ENCODE data around the gene LECT2.

LECT2 gene

DNA sequence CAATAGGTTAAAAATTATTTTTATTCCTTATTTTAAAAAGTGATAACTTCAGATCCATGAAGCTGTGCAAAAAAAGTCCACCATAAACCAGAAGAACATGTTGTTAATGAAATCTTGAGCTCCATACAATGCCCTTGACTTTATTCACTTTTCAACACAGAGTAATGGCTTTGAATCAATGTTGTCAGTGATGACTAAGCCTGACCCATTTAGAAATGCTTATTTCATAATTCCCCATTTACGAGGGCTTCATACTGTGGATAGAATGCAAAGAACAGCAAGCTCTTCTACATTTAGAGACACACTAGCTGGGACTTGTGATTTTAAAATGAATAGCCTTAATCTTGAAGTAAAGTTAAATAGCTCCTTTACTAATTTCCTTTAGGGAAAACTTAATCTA is 33.4 kb downstream of the LECT2 start:
- DNase-seq (ENCODE audit: insufficient read length, low spot score) (no peak), FAIRE-seq (no peak)
- TF ChIP-seq POU2F2 (IDR thresholded peaks at IDR 0.05; ENCODE audit: low read depth, low read length), result no peak
- no peak for TF ChIP-seq TAF1 (IDR thresholded peaks at IDR 0.05; ENCODE audit: low read depth, low read length)
- TF ChIP-seq SPI1 (IDR thresholded peaks at IDR 0.05; ENCODE audit: low read depth, low read length), result no peak
- no peak for TF ChIP-seq PAX5 (IDR thresholded peaks at IDR 0.05; ENCODE audit: insufficient read depth, low read length, severe bottlenecking)
- TF ChIP-seq POLR2AphosphoS5 (IDR thresholded peaks at IDR 0.05; ENCODE audit: low read depth, low read length), result no peak
- no peak for TF ChIP-seq POLR2A (IDR thresholded peaks at IDR 0.05; ENCODE audit: low read depth, low read length)

DNA sequence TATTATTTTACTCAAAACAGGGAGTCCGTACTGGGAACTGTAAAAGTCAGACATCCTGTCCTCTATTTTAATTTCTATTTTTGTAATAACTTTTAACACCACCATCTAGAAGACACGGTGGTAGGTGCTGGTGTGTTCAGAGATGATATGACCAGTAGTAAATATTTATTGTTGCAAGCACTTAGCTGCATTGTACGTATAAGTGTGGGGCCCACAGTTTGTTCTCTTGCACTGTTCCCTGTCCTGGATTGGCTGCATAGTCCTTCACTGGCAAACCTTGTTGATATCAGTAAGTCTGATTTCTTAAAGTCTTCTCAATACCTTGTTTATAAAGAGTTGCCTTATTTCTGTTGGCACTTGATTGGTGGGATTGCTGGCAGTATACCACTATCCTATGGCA is 34.6 kb downstream of the LECT2 start:
- DNase-seq (ENCODE audit: insufficient read length, low spot score), result no peak
- TF ChIP-seq POLR2AphosphoS5 (IDR thresholded peaks at IDR 0.05; ENCODE audit: low read depth, low read length) (no peak), POU2F2 (IDR thresholded peaks at IDR 0.05; ENCODE audit: low read depth, low read length) (no peak), PAX5 (IDR thresholded peaks at IDR 0.05; ENCODE audit: insufficient read depth, low read length, severe bottlenecking) (no peak), TAF1 (IDR thresholded peaks at IDR 0.05; ENCODE audit: low read depth, low read length) (no peak), SPI1 (IDR thresholded peaks at IDR 0.05; ENCODE audit: low read depth, low read length) (no peak), POLR2A (IDR thresholded peaks at IDR 0.05; ENCODE audit: low read depth, low read length) (no peak)
- FAIRE-seq, result no peak

DNA sequence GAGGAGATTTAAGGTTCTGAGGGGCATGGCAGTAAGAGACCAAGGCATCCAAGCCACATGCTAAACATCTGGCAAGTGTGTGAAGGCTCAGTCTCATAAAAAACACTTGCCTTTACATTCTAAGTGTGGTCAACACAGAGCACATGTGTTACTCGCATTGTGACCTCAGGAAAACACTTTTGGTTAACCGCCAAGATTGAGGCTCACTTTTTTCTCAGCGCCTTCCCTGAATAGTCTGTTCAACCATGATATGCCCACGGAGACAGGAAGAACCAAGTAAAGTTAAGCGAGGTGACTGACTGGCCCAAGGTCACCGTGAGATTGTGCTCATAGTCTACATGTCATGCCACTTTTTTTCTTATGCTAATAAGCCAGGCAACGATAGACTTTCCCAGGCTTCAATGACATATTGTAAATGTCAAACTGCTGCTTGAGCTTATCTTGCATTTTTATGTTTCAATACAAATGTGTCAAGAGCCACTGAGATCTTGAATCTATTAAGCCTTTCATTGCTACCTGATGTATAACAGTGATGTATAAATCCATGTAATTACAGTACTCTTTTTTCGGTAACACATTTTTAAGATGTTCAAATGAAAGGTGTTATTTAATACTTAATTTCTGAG is 38.0 kb downstream of the LECT2 start:
- FAIRE-seq (no peak), DNase-seq (ENCODE audit: insufficient read length, low spot score) (no peak)
- TF ChIP-seq POU2F2 (IDR thresholded peaks at IDR 0.05; ENCODE audit: low read depth, low read length) (no peak), SPI1 (IDR thresholded peaks at IDR 0.05; ENCODE audit: low read depth, low read length) (no peak), POLR2AphosphoS5 (IDR thresholded peaks at IDR 0.05; ENCODE audit: low read depth, low read length) (no peak), TAF1 (IDR thresholded peaks at IDR 0.05; ENCODE audit: low read depth, low read length) (no peak), PAX5 (IDR thresholded peaks at IDR 0.05; ENCODE audit: insufficient read depth, low read length, severe bottlenecking) (no peak), POLR2A (IDR thresholded peaks at IDR 0.05; ENCODE audit: low read depth, low read length) (no peak)

DNA sequence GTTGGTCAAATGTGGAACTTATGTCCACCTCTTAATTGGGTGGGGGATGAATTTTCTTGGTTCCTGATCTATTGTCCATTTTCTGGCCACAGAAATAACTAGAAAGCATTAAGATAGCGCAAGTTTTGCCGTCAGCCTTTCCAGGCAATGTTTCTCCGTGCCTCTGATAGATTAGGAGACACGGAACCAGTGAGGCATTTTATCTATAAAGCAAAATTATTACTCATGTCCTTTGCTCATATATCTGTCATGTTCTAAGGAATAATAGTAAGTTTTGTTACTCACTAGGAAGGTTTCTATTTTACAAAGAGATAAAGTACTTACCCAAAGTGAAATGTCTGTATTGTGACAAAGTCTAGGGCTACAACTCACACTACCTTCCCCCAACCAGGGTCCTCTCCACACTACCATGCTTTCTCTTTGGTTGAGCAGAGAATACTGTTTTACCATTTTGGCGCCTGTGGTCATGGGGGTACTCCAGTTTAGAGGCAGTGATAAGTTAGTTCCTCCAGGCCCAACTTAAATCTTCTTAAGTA is 39.2 kb downstream of the LECT2 start:
- no peak for FAIRE-seq
- no peak for DNase-seq (ENCODE audit: insufficient read length, low spot score)
- no peak for TF ChIP-seq SPI1 (IDR thresholded peaks at IDR 0.05; ENCODE audit: low read depth, low read length)
- TF ChIP-seq PAX5 (IDR thresholded peaks at IDR 0.05; ENCODE audit: insufficient read depth, low read length, severe bottlenecking), result no peak
- no peak for TF ChIP-seq POU2F2 (IDR thresholded peaks at IDR 0.05; ENCODE audit: low read depth, low read length)
- TF ChIP-seq TAF1 (IDR thresholded peaks at IDR 0.05; ENCODE audit: low read depth, low read length), result no peak
- no peak for TF ChIP-seq POLR2A (IDR thresholded peaks at IDR 0.05; ENCODE audit: low read depth, low read length)
- no peak for TF ChIP-seq POLR2AphosphoS5 (IDR thresholded peaks at IDR 0.05; ENCODE audit: low read depth, low read length)

DNA sequence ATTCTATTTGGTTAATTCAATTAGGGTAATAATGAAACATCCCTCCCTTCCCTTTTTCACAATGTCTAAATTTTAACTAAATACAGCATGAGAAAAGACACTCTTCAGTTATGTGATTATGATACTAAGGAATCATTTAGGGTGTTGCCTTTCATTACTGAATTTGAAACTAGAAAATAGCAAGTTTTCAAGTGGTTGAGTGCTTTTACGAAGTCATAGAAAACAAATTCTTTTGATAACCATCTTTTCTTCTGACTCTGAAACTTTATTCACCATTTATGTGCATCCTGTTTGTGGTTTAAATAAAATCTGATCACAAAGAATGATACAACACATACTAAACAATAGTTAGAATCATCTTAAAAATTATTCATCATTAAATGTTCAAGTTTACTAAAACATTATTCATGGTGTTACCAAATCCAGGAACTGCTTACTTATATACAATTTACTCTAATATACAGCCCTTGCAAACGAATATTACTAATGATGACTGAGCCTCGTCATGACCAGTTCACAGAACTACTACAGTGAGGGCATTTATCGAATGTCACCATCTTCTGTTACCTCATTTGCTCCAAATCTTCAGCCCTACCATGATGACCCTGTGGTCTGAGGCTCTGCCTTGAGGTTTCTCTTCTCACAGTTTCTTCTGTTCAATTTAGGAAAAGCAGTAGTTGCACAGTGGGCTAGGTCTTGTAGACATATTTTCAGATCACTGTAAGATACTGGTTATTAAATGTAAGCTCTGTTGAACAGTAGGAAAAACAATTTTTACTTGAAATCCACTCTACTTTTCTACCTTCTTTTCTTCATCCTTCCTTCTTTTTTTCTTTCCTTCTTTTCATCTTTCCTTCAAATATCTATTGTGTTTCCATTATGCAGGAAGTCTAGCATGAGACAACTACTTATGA is 40.8 kb downstream of the LECT2 start:
- TF ChIP-seq SPI1 (IDR thresholded peaks at IDR 0.05; ENCODE audit: low read depth, low read length), result no peak
- TF ChIP-seq POLR2A (IDR thresholded peaks at IDR 0.05; ENCODE audit: low read depth, low read length), result no peak
- TF ChIP-seq POU2F2 (IDR thresholded peaks at IDR 0.05; ENCODE audit: low read depth, low read length), result no peak
- no peak for TF ChIP-seq TAF1 (IDR thresholded peaks at IDR 0.05; ENCODE audit: low read depth, low read length)
- TF ChIP-seq POLR2AphosphoS5 (IDR thresholded peaks at IDR 0.05; ENCODE audit: low read depth, low read length), result no peak
- TF ChIP-seq PAX5 (IDR thresholded peaks at IDR 0.05; ENCODE audit: insufficient read depth, low read length, severe bottlenecking), result no peak

DNA sequence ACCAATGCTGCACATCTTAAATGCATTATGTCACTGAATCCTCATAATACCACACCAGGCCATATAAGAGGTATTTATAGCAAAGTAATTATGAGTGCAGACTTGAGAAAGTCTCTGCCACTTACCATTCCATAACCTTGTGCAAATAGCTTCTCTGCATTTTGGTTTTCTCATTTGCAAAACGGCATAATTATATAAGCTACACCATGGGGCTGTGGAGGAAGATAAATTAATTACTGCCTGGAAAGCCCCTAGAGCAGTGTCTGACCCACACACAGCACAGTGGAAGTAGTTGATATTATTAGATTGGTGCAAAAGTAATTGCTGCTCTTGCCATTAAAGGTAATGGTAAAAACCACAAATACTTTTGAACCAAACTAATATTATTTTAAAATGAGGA is 49.6 kb downstream of the LECT2 start:
- FAIRE-seq, result no peak
- no peak for DNase-seq (ENCODE audit: insufficient read length, low spot score)
- TF ChIP-seq TAF1 (IDR thresholded peaks at IDR 0.05; ENCODE audit: low read depth, low read length) (no peak), POLR2AphosphoS5 (IDR thresholded peaks at IDR 0.05; ENCODE audit: low read depth, low read length) (no peak), SPI1 (IDR thresholded peaks at IDR 0.05; ENCODE audit: low read depth, low read length) (no peak), POU2F2 (IDR thresholded peaks at IDR 0.05; ENCODE audit: low read depth, low read length) (no peak), PAX5 (IDR thresholded peaks at IDR 0.05; ENCODE audit: insufficient read depth, low read length, severe bottlenecking) (no peak), POLR2A (IDR thresholded peaks at IDR 0.05; ENCODE audit: low read depth, low read length) (no peak)

More for the DNA sequence above, 40.8 kb downstream of the LECT2 start:
- DNase-seq (ENCODE audit: insufficient read length, low spot score), result no peak
- FAIRE-seq, result no peak

DNA sequence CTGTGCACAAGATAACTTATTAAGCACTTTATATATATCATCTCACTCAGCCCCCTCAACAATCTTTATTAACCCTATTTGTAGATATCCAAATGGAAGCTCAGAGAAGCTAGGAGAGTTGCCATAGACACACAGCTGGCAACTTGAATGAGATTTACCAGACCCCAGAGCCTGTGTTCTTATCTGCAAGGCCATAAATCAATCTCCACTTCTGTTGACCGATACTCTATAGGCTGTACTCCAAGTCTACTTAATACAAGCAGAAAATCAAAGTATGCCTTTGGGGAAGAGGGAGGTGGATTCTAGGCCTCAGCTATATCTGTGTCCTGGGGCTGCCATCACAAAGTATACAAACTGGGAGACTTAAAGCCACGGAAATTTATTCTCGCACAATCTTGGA is 53.1 kb downstream of the LECT2 start:
- FAIRE-seq (no peak), DNase-seq (ENCODE audit: insufficient read length, low spot score) (no peak)
- no peak for TF ChIP-seq SPI1 (IDR thresholded peaks at IDR 0.05; ENCODE audit: low read depth, low read length)
- TF ChIP-seq PAX5 (IDR thresholded peaks at IDR 0.05; ENCODE audit: insufficient read depth, low read length, severe bottlenecking), result no peak
- TF ChIP-seq POLR2AphosphoS5 (IDR thresholded peaks at IDR 0.05; ENCODE audit: low read depth, low read length), result no peak
- TF ChIP-seq POU2F2 (IDR thresholded peaks at IDR 0.05; ENCODE audit: low read depth, low read length), result no peak
- no peak for TF ChIP-seq TAF1 (IDR thresholded peaks at IDR 0.05; ENCODE audit: low read depth, low read length)
- TF ChIP-seq POLR2A (IDR thresholded peaks at IDR 0.05; ENCODE audit: low read depth, low read length), result no peak

DNA sequence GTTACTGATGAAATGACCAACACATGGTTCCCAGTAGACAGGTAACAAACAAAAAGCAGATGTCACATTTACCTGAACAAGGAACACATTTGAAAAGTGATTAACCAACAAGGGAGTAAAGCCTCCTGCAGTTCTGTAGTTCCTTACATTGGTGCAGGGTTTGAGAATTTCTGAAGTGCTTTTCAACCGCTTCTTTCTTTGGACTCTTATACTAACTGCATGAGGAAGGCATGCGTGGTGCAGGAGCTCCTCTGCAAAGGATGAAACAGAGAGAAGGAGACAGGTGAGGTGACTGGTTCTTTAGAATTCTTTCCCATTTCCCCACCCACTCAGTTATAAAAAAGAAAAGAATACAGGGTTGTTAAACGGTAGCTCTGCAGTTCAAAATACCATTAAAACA is 54.5 kb downstream of the LECT2 start:
- TF ChIP-seq POLR2A (IDR thresholded peaks at IDR 0.05; ENCODE audit: low read depth, low read length) (no peak), POLR2AphosphoS5 (IDR thresholded peaks at IDR 0.05; ENCODE audit: low read depth, low read length) (no peak)
- FAIRE-seq (no peak), DNase-seq (ENCODE audit: insufficient read length, low spot score) (no peak)

DNA sequence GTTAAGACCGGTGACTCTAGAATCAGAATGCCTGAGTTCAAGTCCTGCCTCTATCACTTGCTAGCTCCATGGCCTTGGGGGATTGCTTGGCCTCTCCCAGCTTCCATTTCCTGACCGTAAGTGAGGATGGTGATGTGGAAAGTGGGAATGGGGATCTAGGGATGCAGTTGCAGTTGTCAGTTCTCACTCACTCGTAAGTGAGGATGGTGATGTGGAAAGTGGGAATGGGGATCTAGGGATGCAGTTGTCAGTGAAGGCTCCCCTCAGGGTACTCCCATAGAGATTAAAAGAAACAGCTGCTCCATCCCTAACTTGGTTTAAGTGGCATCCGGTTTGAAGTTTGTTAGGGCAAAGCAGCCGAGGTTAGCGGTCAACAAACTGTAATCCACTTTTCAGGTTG is 56.1 kb downstream of the LECT2 start:
- TF ChIP-seq POLR2AphosphoS5 (IDR thresholded peaks at IDR 0.05; ENCODE audit: low read depth, low read length), result no peak
- no peak for DNase-seq (ENCODE audit: insufficient read length, low spot score)
- no peak for FAIRE-seq

All from GM12891 (cell line).